ENCODE measurements around the gene KIF2A.

DNA sequence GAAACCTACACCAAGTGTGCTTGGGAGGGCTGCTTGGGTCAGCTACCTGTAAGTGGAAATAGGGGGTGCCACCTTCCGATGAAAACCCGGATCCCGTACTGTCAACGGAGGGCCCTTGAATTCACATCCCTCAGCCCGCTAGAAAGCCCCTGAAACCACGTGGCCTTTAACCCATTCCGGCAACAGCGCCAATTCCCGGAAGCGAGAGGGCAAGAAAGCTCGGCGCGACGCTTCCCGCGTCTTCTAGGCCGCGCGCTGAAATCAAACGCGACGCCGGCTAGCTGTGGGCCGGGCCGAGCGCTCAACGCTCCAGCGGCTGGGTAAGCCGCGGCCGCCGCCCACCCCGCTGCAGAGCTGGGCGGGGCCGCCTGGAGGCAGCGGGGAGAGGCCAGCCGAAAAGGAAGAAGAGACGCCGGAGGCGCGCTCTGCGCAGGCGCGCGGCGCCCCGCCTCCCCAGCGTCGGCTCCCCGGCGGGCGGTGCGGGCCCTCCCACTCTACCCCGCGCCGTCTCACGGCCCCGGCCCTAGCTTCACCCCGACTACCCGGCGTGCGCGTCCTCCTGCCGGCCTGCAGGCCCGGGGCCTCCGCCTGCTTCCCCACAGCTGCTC is at the start of gene KIF2A:
- TF ChIP-seq POLR2AphosphoS5 (IDR thresholded peaks at IDR 0.05; ENCODE audit: low read depth, low read length): peak; percentile 79
- peak; percentile 74 for TF ChIP-seq POLR2A (IDR thresholded peaks at IDR 0.05; ENCODE audit: low read depth, low read length)
